DND-41 (cell line): ENCODE measurements around the gene CHMP1A.
"Not testable (repeated sequence)": the region's sequence is repeated elsewhere in the genome, so short reads cannot be mapped to it uniquely, and the experiment has no call there.

Experiments used
- ATAC-seq: fragments of 200-7000 bp; cut with Tn5 transposase; 3 replicates; pipeline ENCODE4 v1.9.1; 2021; ENCODE audit warnings: low read depth; ENCODE audit not compliant: insufficient read depth
- DNase-seq: peaks from one replicate; pipeline ENCODE4 v3.0.0-alpha.2; 2020
- H2AFZ ChIP-seq: 2 replicates; pipeline ENCODE4 v1.6.0; 2012; ENCODE audit warnings: low read depth, low read length
- H3K27ac ChIP-seq: 2 replicates; pipeline ENCODE4 v1.5.1; 2012; ENCODE audit warnings: low read length, inconsistent platforms
- H3K27me3 ChIP-seq: fragments of 200-600 bp; sonication (generic); 2 replicates; pipeline ENCODE4 v1.6.0; 2012; ENCODE audit warnings: low read length, mild to moderate bottlenecking, inconsistent platforms; ENCODE audit not compliant: insufficient read depth, poor library complexity
- H3K36me3 ChIP-seq: 2 replicates; pipeline ENCODE4 v1.5.1; 2012; ENCODE audit warnings: low read length, inconsistent platforms; ENCODE audit not compliant: insufficient read depth
- H3K4me1 ChIP-seq: 2 replicates; pipeline ENCODE4 v1.5.1; 2012; ENCODE audit warnings: mild to moderate bottlenecking, low read length; ENCODE audit not compliant: insufficient read depth
- H3K4me2 ChIP-seq: 2 replicates; pipeline ENCODE4 v1.6.0; 2012; ENCODE audit warnings: mild to moderate bottlenecking, moderate library complexity, low read length, inconsistent platforms; ENCODE audit not compliant: insufficient read depth
- H3K4me3 ChIP-seq, 2 experiments: fragments of 200-600 bp in 1 of 2; shearing (Covaris generic) in 1 of 2; 2 replicates each; pipeline ENCODE4 v1.5.1; 2012 to 2016; ENCODE audit warnings: inconsistent platforms in 2 of 2, low read length in 2 of 2, mild to moderate bottlenecking in 2 of 2, low read depth in 1 of 2, moderate library complexity in 1 of 2
- H3K79me2 ChIP-seq: 2 replicates; pipeline ENCODE4 v1.6.0; 2012; ENCODE audit warnings: low read length, inconsistent platforms; ENCODE audit not compliant: insufficient read depth
- H3K9ac ChIP-seq: 2 replicates; pipeline ENCODE4 v1.6.0; 2012; ENCODE audit warnings: low read depth, mild to moderate bottlenecking, inconsistent platforms, low read length, moderate library complexity
- H3K9me3 ChIP-seq: 2 replicates; pipeline ENCODE4 v1.5.1; 2012; ENCODE audit warnings: low read length, moderate library complexity, mild to moderate bottlenecking, inconsistent platforms; ENCODE audit not compliant: insufficient read depth, severe bottlenecking
- H4K20me1 ChIP-seq: 2 replicates; pipeline ENCODE4 v1.6.0; 2012; ENCODE audit warnings: low read length; ENCODE audit not compliant: insufficient read depth
- EZH2 ChIP-seq: IDR thresholded peaks from 3 replicates; pipeline ENCODE4 v1.6.1; 2012; ENCODE audit warnings: borderline replicate concordance, low read depth, mild to moderate bottlenecking, moderate library complexity, low read length, inconsistent platforms; ENCODE audit not compliant: severe bottlenecking
- TF ChIP-seq, protein P1 (sequence below): IDR thresholded peaks from 2 replicates; pipeline ENCODE4 v1.5.1; 2012; ENCODE audit warnings: borderline replicate concordance, low read length, moderate library complexity, mild to moderate bottlenecking; ENCODE audit not compliant: poor library complexity, severe bottlenecking; ENCODE audit errors: extremely low read depth

Gene CHMP1A

DNA sequence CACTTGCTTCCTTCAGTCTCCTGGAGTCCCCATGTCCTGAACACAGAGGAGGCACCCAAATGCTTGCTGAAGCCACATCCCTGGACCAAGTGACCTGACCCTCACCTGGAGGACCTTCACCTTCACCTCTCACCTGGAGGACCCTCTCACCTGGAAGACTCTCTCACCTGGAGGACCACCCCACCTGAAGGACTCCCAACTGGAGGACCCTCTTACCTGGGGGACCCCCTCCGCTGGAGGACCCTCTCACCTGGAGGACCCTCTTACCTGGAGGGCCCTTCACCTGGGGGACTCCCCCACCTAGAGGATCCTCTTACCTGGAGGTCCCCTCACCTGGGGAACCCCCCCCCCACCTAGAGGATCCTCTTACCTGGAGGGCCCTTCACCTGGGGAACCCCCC, 28.4 kb upstream of the CHMP1A start:
- H3K27ac ChIP-seq: no peak overlapping the region
- no peak overlapping the region for H2AFZ ChIP-seq
- peaks cover 20% of the 10 kb centered on the region for H3K79me2 ChIP-seq
- H4K20me1 ChIP-seq: no peaks in the 10 kb centered on the region
- no peak overlapping the region for H3K9ac ChIP-seq
- H3K4me3 ChIP-seq: peak overlapping the region in 1 of 2 experiments; percentile 75; a peak in 1 of 4 replicates
- DNase-seq: no peak
- no peaks in the 10 kb centered on the region for H3K27me3 ChIP-seq
- no peak for ATAC-seq
- TF ChIP-seq EZH2: no peak
- TF ChIP-seq, protein P1, sequence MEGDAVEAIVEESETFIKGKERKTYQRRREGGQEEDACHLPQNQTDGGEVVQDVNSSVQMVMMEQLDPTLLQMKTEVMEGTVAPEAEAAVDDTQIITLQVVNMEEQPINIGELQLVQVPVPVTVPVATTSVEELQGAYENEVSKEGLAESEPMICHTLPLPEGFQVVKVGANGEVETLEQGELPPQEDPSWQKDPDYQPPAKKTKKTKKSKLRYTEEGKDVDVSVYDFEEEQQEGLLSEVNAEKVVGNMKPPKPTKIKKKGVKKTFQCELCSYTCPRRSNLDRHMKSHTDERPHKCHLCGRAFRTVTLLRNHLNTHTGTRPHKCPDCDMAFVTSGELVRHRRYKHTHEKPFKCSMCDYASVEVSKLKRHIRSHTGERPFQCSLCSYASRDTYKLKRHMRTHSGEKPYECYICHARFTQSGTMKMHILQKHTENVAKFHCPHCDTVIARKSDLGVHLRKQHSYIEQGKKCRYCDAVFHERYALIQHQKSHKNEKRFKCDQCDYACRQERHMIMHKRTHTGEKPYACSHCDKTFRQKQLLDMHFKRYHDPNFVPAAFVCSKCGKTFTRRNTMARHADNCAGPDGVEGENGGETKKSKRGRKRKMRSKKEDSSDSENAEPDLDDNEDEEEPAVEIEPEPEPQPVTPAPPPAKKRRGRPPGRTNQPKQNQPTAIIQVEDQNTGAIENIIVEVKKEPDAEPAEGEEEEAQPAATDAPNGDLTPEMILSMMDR: no peak
- H3K4me1 ChIP-seq: peaks cover 22% of the 10 kb centered on the region
- H3K4me2 ChIP-seq: peak overlapping the region; percentile 89
- H3K36me3 ChIP-seq: peaks cover 16% of the 10 kb centered on the region
- peaks cover 8% of the 10 kb centered on the region for H3K9me3 ChIP-seq

DNA sequence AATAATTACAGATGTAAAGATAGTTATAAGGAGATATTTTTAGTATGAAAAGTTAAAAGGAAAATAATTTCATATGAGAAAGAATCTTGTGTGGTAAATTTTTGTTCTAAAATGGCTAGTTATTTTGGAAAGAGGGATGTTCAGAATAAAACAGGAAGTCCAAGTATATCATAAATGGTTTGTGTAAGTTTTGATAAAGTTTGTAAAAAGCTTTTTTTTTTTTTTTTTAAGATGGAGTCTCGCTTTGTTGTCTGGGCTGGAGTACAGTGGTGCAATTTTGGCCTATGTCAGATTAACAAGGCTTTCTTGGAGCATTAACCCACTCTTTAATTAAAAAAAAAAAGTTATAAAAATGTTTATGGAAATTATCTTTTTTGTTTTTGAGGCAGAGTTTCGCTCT, 20.8 kb upstream of the CHMP1A start:
- no peaks in the 10 kb centered on the region for H3K79me2 ChIP-seq
- no peak overlapping the region for H3K27ac ChIP-seq
- H3K9me3 ChIP-seq: peaks cover 14% of the 10 kb centered on the region
- H3K36me3 ChIP-seq: no peaks in the 10 kb centered on the region
- no peaks in the 10 kb centered on the region for H4K20me1 ChIP-seq
- no peak for TF ChIP-seq EZH2
- TF ChIP-seq, protein P1: no peak
- DNase-seq (no peak), ATAC-seq (no peak)
- H3K4me2 ChIP-seq: no peak overlapping the region
- H3K4me3 ChIP-seq: no peak overlapping the region
- H3K27me3 ChIP-seq: no peaks in the 10 kb centered on the region
- no peak overlapping the region for H2AFZ ChIP-seq
- no peaks in the 10 kb centered on the region for H3K4me1 ChIP-seq
- H3K9ac ChIP-seq: no peak overlapping the region

DNA sequence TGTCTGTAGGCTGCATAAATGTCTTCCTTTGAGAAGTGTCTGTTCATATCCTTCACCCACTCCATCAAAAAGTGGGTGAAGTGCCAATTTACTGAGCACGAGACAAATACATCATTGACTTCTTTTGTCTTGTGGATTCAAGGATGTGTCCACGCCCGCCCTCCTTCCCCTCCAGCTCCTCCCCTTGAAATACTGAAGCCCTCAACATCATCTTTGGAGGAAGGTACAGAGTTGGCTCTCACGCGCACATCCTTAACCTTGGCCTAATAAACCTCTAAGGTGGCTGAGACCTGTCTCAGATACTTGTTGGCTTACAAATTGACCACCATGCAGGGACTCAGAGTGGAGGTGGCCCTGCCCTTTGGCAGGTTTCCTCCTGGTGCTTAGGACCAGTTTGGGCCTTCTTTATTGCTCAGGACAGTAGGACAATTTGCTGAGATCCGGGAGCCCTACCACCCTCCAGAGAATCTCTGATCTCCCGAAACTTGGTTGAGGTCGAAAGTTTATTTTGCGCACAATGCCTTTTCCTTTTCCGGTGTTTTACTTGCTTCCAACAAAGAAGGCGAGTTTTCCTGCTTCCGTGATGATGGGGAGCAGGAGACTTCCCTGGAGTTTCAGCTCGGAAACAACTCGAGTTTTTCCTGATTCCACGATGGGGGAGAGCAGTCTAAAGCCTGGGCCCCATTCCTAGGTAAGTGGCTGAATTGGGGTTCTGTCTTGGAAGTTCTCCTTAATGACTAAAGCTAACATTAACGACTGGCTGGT, 14.9 kb upstream of the CHMP1A start:
- Histone ChIP-seq H3K4me2 (no peak overlapping the region), H3K4me3 (no peak overlapping the region), H3K9me3 (no peaks in the 10 kb centered on the region), H3K36me3 (no peaks in the 10 kb centered on the region), H2AFZ (no peak overlapping the region), H3K79me2 (no peaks in the 10 kb centered on the region), H3K4me1 (peaks cover 17% of the 10 kb centered on the region), H3K27me3 (no peaks in the 10 kb centered on the region), H4K20me1 (no peaks in the 10 kb centered on the region), H3K27ac (no peak overlapping the region), H3K9ac (no peak overlapping the region)
- no peak for ATAC-seq
- TF ChIP-seq, protein P1: no peak
- TF ChIP-seq EZH2: no peak
- DNase-seq: no peak

DNA sequence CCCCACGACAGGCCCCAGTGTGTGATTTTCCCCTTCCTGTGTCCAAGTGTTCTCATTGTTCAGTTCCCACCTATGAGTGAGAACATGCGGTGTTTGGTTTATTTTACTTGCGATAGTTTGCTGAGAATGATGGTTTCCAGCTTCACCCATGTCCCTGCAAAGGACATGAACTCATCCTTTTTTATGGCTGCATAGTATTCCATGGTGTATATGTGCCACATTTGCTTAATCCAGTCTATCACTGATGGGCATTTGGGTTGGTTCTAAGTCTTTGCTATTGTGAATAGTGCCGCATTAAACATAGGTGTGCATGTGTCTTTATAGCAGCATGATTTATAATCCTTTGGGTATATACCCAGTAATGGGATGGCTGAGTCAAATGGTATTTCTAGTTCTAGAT, 14.1 kb upstream of the CHMP1A start:
- H3K9ac ChIP-seq, H3K27me3 ChIP-seq, DNase-seq, H3K79me2 ChIP-seq, H3K27ac ChIP-seq, H3K9me3 ChIP-seq, H3K4me3 ChIP-seq, H2AFZ ChIP-seq, H3K36me3 ChIP-seq, H4K20me1 ChIP-seq, ATAC-seq, H3K4me2 ChIP-seq: not testable (repeated sequence)
- H3K4me1 ChIP-seq: peaks cover 17% of the 10 kb centered on the region
